GM12801 (cell line): ENCODE measurements around the gene RAP1B.

ENCODE experiments used
- TF ChIP-seq, protein P1 (sequence below): IDR thresholded peaks from one replicate; pipeline ENCODE4 v1.5.1; 2011; ENCODE audit warnings: control low read depth; ENCODE audit not compliant: insufficient read length; ENCODE audit errors: extremely low read depth

The RAP1B gene

DNA sequence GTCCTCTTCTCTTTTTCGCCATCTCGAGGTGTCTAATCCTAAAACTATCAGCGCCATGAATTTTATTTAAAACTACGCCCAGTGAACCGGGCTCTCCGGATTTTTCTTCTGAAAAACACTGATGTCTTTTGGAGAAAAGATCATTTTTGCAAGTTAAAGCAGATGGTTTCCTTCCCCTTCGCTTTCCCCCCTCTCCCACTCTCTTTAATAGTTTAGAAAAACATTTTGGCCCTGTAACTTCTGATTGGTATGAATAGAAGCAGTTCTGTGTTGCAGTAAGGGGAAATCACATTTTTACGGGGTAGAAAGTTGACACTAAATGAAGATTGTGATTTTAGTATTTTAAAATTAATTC is 1.1 kb downstream of the RAP1B start:
- TF ChIP-seq, protein P1, sequence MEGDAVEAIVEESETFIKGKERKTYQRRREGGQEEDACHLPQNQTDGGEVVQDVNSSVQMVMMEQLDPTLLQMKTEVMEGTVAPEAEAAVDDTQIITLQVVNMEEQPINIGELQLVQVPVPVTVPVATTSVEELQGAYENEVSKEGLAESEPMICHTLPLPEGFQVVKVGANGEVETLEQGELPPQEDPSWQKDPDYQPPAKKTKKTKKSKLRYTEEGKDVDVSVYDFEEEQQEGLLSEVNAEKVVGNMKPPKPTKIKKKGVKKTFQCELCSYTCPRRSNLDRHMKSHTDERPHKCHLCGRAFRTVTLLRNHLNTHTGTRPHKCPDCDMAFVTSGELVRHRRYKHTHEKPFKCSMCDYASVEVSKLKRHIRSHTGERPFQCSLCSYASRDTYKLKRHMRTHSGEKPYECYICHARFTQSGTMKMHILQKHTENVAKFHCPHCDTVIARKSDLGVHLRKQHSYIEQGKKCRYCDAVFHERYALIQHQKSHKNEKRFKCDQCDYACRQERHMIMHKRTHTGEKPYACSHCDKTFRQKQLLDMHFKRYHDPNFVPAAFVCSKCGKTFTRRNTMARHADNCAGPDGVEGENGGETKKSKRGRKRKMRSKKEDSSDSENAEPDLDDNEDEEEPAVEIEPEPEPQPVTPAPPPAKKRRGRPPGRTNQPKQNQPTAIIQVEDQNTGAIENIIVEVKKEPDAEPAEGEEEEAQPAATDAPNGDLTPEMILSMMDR: no peak

DNA sequence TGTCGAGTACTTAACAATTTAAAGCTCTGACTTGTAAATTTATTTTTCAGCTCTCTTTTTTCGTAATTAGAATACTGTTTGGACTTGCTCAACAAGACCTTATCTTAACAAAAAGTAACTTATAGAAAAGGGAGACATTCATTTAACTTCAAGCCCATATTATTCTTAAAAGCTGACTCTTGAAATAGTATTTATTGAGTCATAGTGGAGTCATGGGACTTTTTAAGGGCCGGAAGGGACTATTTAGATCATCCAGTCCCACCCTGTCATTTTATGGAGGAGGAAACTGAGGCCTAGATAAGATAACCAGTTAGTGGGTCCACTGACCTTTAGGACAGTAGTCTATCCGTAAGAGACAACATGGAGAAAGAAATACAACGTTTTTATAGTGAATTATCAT is 1.5 kb downstream of the RAP1B start:
- TF ChIP-seq, protein P1: no peak

DNA sequence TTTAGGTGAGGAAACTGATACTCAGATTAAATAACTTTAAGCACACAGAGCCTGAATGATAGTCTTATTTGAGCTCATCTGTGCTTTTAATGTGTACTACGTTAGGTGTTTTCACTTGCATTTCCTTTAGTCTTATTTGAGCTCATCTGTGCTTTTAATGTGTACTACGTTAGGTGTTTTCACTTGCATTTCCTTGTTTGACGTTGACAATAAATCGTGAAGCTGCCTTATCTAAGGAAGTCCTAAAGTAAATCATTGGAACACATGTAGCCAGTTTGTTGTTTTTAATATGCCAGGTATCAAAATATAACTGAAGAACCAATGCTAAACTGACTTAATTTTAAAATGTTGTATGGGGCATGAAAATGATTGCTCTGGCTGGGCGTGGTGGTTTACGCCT is 2.0 kb downstream of the RAP1B start:
- TF ChIP-seq, protein P1: no peak

DNA sequence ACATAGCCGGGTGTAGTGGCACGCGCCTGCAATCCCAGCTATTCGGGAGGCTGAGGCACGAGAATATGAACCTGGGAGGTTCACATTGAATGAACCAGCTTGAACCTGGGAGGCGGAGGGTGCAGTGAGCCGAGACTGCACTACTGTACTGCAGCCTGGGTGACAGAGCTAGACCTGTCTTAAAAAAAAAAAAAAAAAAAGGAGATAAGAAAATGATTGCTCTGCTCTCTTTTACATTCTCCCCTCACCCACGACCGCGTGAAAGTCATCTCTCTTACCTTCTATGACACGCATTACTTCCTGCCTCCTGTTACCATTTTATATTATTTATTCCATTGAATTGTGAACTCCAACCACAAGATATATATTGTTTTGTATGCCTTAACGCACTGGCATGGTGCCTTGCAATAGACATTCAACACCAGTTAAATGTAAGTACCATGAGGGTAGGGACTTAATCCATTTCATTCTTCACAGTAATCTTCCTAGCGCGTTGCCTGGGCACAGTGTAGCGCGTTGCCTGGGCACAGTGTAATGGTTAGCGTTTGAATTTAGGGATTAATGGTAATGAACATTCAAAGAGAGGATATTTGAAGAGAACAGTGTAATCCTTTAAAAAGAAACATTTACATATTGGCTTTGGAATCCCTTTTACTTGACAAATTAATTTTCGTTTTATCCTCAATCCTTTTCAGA is 2.7 kb downstream of the RAP1B start:
- TF ChIP-seq, protein P1: no peak

DNA sequence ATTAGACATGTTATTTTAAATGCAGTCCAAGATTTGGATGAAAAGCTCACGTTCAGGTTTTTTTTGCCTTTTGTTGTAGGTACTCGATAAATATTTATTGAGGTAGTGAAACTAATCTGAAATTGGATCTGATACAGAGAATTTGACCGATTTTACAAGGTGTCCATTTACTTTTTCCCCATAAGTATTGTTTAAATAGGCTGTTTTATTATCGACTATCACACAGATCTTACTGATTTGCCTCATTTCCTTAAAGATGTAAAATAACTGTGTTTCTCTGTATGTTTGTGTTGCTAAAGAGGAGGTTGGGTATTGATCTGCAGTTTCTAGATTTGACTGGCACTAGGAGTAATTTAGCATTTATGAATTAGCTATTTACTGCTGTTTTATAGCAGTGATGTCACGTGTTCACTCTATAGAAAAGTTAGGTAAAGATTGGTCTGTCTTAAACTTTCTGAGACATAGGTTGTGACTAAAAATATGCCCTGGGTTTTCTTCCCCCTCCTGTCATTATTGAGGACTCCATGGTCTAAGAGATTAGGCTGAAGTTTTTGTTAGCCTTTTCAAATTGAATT is 3.5 kb downstream of the RAP1B start:
- TF ChIP-seq, protein P1: no peak

DNA sequence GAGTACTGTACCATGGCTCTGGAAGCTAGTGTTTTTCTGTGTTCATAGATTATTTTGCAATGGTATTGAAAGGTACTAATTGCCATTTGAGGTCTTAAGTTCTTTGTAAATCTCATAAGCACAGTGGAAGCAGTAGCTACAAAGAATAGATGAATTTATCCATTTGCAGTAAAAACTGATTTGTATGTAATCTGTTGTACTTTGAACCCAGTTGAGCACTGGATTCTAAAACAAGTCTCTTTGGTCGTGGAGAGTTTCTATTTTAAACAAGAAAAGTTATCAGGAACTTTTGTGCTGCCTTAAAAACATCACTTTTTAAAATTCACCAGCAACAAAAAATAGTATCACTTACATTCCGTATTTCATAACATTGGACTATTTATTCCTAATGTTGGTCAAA is 4.1 kb downstream of the RAP1B start:
- TF ChIP-seq, protein P1: no peak

DNA sequence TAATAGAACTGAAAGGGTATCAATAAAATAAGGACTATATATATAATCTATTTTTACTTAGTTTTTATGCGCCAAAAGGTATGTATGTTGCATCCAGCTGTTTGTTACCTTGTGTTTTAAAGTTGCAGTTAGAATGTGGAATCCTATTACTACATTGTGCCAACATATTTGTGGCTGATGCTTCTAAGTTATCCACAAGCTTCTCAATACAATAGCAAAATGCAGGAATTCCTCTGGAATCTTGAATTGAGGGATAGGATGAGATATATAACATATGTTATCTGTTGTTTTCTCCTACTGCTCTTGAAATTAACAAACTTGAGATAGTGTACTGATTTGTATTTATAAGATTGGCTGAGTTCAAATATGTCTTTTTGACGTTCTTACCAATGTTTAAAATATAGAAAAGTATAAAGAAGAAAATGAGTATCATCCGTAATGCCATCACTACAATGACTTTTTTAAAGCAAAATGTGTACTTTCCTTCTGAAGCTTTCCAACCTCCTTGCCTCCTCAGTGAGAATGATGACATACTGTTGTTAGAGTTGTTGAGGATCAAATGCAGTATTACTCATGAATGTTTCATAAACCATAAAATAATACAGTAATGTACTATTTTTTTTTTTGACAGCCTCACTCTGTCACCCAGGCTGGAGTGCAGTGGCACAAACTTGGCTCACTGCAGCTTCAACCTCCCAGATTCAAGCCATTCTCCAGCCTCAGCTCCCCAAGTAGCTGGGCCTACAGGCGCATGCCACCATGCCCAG is 6.6 kb downstream of the RAP1B start:
- TF ChIP-seq, protein P1: no peak
